ENCODE data around the gene KIFC1. TPM values are rescaled to one million over a fixed set of nuclear protein-coding genes. Genes with fewer than 3 reads are reported as not detected.

Gene KIFC1
- total RNA-seq, 1 experiment from 2014 or later = 140 TPM

GRCh38 chr6:33430991-33431879 lies 39.6 kb downstream of the KIFC1 start:
- intact Hi-C loops (cut with micrococcal nuclease; ENCODE audit: unreplicated experiment) = no loop called here
- DNase-seq = peak; percentile 39
- no peak overlapping the region for H3K27ac Mint-ChIP-seq (ENCODE audit: unreplicated experiment)
- no TSS peak for BruUV-seq (replicated peaks)
- H3K9me3 Mint-ChIP-seq (ENCODE audit: low read depth, unreplicated experiment) = no peaks in the 10 kb centered on the region
- no peaks in the 10 kb centered on the region for H3K27me3 Mint-ChIP-seq (ENCODE audit: unreplicated experiment)
- TF ChIP-seq, protein P1, sequence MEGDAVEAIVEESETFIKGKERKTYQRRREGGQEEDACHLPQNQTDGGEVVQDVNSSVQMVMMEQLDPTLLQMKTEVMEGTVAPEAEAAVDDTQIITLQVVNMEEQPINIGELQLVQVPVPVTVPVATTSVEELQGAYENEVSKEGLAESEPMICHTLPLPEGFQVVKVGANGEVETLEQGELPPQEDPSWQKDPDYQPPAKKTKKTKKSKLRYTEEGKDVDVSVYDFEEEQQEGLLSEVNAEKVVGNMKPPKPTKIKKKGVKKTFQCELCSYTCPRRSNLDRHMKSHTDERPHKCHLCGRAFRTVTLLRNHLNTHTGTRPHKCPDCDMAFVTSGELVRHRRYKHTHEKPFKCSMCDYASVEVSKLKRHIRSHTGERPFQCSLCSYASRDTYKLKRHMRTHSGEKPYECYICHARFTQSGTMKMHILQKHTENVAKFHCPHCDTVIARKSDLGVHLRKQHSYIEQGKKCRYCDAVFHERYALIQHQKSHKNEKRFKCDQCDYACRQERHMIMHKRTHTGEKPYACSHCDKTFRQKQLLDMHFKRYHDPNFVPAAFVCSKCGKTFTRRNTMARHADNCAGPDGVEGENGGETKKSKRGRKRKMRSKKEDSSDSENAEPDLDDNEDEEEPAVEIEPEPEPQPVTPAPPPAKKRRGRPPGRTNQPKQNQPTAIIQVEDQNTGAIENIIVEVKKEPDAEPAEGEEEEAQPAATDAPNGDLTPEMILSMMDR (IDR thresholded peaks at IDR 0.05; ENCODE audit: unreplicated experiment) = no peak
- H3K4me1 Mint-ChIP-seq (ENCODE audit: low read depth, unreplicated experiment) = peaks cover 30% of the 10 kb centered on the region
- H3K36me3 Mint-ChIP-seq (ENCODE audit: insufficient read depth, unreplicated experiment) = peaks cover 28% of the 10 kb centered on the region
- CTCF ChIA-PET = no interaction called here
- no peak overlapping the region for H3K4me3 Mint-ChIP-seq (ENCODE audit: low read depth, unreplicated experiment)

GRCh38 chr6:33431880-33432541 lies 40.4 kb downstream of the KIFC1 start:
- Mint-ChIP-seq H3K36me3 (ENCODE audit: insufficient read depth, unreplicated experiment) (peaks cover 23% of the 10 kb centered on the region), H3K27ac (ENCODE audit: unreplicated experiment) (no peak overlapping the region), H3K4me1 (ENCODE audit: low read depth, unreplicated experiment) (peaks cover 25% of the 10 kb centered on the region), H3K4me3 (ENCODE audit: low read depth, unreplicated experiment) (no peak overlapping the region), H3K9me3 (ENCODE audit: low read depth, unreplicated experiment) (no peaks in the 10 kb centered on the region), H3K27me3 (ENCODE audit: unreplicated experiment) (no peaks in the 10 kb centered on the region)
- DNase-seq = no peak
- intact Hi-C loops (cut with micrococcal nuclease; ENCODE audit: unreplicated experiment) = no loop called here
- CTCF ChIA-PET = interaction anchor here (0.6 kb wide), 1 partner anchor 797 kb away, joined by 3 read pairs; no protein-coding TSS in a partner anchor
- TF ChIP-seq, protein P1 (IDR thresholded peaks at IDR 0.05; ENCODE audit: unreplicated experiment) = no peak
- no TSS peak for BruUV-seq (replicated peaks)

DNA sequence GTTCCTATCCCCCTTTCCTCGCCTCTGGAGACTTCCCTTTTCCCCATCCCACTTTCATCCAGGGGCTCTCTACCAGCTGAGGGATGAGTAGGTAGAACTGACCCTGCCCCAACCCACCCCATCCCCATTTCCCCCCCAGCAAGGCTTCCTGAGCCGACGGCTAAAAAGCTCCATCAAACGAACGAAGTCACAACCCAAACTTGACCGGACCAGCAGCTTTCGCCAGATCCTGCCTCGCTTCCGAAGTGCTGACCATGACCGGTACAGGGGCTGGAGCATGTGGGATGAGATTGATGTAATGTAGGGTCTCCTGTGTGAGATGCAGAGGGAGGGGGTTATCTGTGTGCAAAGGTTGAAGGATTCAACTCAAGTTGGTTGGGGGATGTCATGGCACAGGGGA lies 40.9 kb downstream of the KIFC1 start:
- TF ChIP-seq, protein P1 (IDR thresholded peaks at IDR 0.05; ENCODE audit: unreplicated experiment) = no peak
- peaks cover 20% of the 10 kb centered on the region for H3K4me1 Mint-ChIP-seq (ENCODE audit: low read depth, unreplicated experiment)

DNA sequence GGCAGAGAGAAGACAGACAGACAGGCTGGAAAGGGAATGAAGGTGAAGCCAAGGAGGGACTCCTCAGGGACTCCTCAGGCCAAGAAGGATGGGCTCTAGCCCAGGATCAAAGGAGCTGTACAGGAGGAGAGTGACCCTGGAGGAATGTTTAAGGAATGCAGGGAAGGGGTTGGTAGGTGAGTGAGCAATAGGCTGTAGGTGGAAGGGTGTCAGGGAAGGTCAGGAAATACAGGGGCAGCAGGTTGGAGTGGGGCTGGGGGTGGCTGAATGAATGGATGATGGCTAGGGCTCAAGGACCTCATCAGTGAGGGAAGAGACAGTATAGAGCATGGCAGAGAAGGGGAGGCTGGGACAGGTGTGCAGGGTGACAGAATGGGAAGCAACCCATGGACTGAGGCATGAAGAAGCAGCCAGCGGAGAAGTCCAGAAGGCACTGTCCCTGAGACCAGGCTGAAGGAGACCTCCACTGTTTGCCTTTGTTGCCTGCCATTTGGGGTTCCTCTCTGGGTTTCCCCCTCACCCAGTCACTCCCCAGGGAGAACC lies 41.4 kb downstream of the KIFC1 start:
- no TSS peak for BruUV-seq (replicated peaks)
- H3K27ac Mint-ChIP-seq (ENCODE audit: unreplicated experiment) = no peak overlapping the region
- CTCF ChIA-PET = no interaction called here
- H3K9me3 Mint-ChIP-seq (ENCODE audit: low read depth, unreplicated experiment) = no peaks in the 10 kb centered on the region
- DNase-seq = no peak
- no peaks in the 10 kb centered on the region for H3K27me3 Mint-ChIP-seq (ENCODE audit: unreplicated experiment)
- TF ChIP-seq, protein P1 (IDR thresholded peaks at IDR 0.05; ENCODE audit: unreplicated experiment) = no peak
- peaks cover 14% of the 10 kb centered on the region for H3K36me3 Mint-ChIP-seq (ENCODE audit: insufficient read depth, unreplicated experiment)
- no peak overlapping the region for H3K4me3 Mint-ChIP-seq (ENCODE audit: low read depth, unreplicated experiment)
- intact Hi-C loops (cut with micrococcal nuclease; ENCODE audit: unreplicated experiment) = no loop called here
- peaks cover 20% of the 10 kb centered on the region for H3K4me1 Mint-ChIP-seq (ENCODE audit: low read depth, unreplicated experiment)

More for the DNA sequence above, 40.9 kb downstream of the KIFC1 start:
- H3K36me3 Mint-ChIP-seq (ENCODE audit: insufficient read depth, unreplicated experiment) = peaks cover 18% of the 10 kb centered on the region
- intact Hi-C loops (cut with micrococcal nuclease; ENCODE audit: unreplicated experiment) = no loop called here
- BruUV-seq (replicated peaks) = no TSS peak
- H3K27ac Mint-ChIP-seq (ENCODE audit: unreplicated experiment) = no peak overlapping the region
- no peak for DNase-seq
- CTCF ChIA-PET = interaction anchor here (0.6 kb wide), 1 partner anchor 796 kb away, joined by 3 read pairs; no protein-coding TSS in a partner anchor
- no peak overlapping the region for H3K4me3 Mint-ChIP-seq (ENCODE audit: low read depth, unreplicated experiment)
- H3K9me3 Mint-ChIP-seq (ENCODE audit: low read depth, unreplicated experiment) = no peaks in the 10 kb centered on the region
- H3K27me3 Mint-ChIP-seq (ENCODE audit: unreplicated experiment) = no peaks in the 10 kb centered on the region

Measured in Calu3 (cell line).